Endothelial cell (in vitro differentiated cells): ENCODE measurements around the gene PRL. TPM values are rescaled to one million over a fixed set of nuclear protein-coding genes. Genes with fewer than 3 reads are reported as not detected.

Experiments used
- DNase-seq: peaks from one replicate; pipeline ENCODE4 v3.0.0; 2021; ENCODE audit warnings: low spot score
- H3K27ac Mint-ChIP-seq: one replicate; pipeline ENCODE4 v1.8.0; 2021; ENCODE audit warnings: mixed read lengths, inconsistent platforms; ENCODE audit not compliant: unreplicated experiment
- H3K27me3 Mint-ChIP-seq: one replicate; pipeline ENCODE4 v1.8.0; 2021; ENCODE audit warnings: mild to moderate bottlenecking, moderate library complexity, mixed read lengths, inconsistent platforms; ENCODE audit not compliant: unreplicated experiment
- H3K36me3 Mint-ChIP-seq: one replicate; pipeline ENCODE4 v1.8.0; 2021; ENCODE audit warnings: mild to moderate bottlenecking, low read depth, mixed read lengths, inconsistent platforms; ENCODE audit not compliant: unreplicated experiment
- H3K4me1 Mint-ChIP-seq: one replicate; pipeline ENCODE4 v1.8.0; 2021; ENCODE audit warnings: mild to moderate bottlenecking, mixed read lengths, inconsistent platforms; ENCODE audit not compliant: unreplicated experiment
- H3K4me3 Mint-ChIP-seq: one replicate; pipeline ENCODE4 v1.8.0; 2021; ENCODE audit warnings: mild to moderate bottlenecking, mixed read lengths, inconsistent platforms; ENCODE audit not compliant: unreplicated experiment
- H3K9me3 Mint-ChIP-seq: one replicate; pipeline ENCODE4 v1.8.0; 2021; ENCODE audit warnings: mixed read lengths, inconsistent platforms; ENCODE audit not compliant: unreplicated experiment
- total RNA-seq: library from RNA; stranded (reverse); fragmentation: NEBNext Ultra II Directional; extraction: Animal tissue kit (Norgen Biotek cat#: 25700); gene quantifications from one replicate; pipeline ENCODE4 v1.2.1, GENCODE V29; 2021; ENCODE audit not compliant: unreplicated experiment
- TF ChIP-seq, protein P1 (sequence below): fragments of 200-600 bp; sonication (generic); IDR thresholded peaks from one replicate; pipeline ENCODE4 v1.5.0; 2021; ENCODE audit warnings: antibody characterized with exemption; ENCODE audit not compliant: unreplicated experiment

Gene PRL
- total RNA-seq, 1 donor from 2014 or later, result not detected

GRCh38 chr6:22288721-22289120 lies 8.1 kb downstream of the PRL start:
- no peak overlapping the region for H3K4me3 Mint-ChIP-seq
- TF ChIP-seq, protein P1, sequence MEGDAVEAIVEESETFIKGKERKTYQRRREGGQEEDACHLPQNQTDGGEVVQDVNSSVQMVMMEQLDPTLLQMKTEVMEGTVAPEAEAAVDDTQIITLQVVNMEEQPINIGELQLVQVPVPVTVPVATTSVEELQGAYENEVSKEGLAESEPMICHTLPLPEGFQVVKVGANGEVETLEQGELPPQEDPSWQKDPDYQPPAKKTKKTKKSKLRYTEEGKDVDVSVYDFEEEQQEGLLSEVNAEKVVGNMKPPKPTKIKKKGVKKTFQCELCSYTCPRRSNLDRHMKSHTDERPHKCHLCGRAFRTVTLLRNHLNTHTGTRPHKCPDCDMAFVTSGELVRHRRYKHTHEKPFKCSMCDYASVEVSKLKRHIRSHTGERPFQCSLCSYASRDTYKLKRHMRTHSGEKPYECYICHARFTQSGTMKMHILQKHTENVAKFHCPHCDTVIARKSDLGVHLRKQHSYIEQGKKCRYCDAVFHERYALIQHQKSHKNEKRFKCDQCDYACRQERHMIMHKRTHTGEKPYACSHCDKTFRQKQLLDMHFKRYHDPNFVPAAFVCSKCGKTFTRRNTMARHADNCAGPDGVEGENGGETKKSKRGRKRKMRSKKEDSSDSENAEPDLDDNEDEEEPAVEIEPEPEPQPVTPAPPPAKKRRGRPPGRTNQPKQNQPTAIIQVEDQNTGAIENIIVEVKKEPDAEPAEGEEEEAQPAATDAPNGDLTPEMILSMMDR, result no peak
- H3K27ac Mint-ChIP-seq, result no peak overlapping the region
- H3K9me3 Mint-ChIP-seq, result no peaks in the 10 kb centered on the region
- H3K27me3 Mint-ChIP-seq, result peaks cover 1% of the 10 kb centered on the region
- DNase-seq, result no peak
- peaks cover 21% of the 10 kb centered on the region for H3K4me1 Mint-ChIP-seq
- H3K36me3 Mint-ChIP-seq, result no peaks in the 10 kb centered on the region

GRCh38 chr6:22284666-22285065 lies 12.2 kb downstream of the PRL start:
- TF ChIP-seq, protein P1, result no peak
- H3K4me3 Mint-ChIP-seq, result no peak overlapping the region
- no peak for DNase-seq
- peaks cover 1% of the 10 kb centered on the region for H3K27me3 Mint-ChIP-seq
- peaks cover 21% of the 10 kb centered on the region for H3K4me1 Mint-ChIP-seq
- no peak overlapping the region for H3K27ac Mint-ChIP-seq
- H3K9me3 Mint-ChIP-seq, result no peaks in the 10 kb centered on the region
- no peaks in the 10 kb centered on the region for H3K36me3 Mint-ChIP-seq

- Mint-ChIP-seq H3K27ac (no peak overlapping the region), H3K9me3 (no peaks in the 10 kb centered on the region), H3K36me3 (no peaks in the 10 kb centered on the region), H3K4me1 (peaks cover 21% of the 10 kb centered on the region), H3K4me3 (no peak overlapping the region), H3K27me3 (peaks cover 1% of the 10 kb centered on the region)
- DNase-seq, result no peak
- TF ChIP-seq, protein P1, result no peak
Observed at GRCh38 chr6:22281341-22282085, 15.3 kb downstream of the PRL start.

- no peaks in the 10 kb centered on the region for H3K36me3 Mint-ChIP-seq
Observed at GRCh38 chr6:22279427-22279826, 17.4 kb downstream of the PRL start.

DNA sequence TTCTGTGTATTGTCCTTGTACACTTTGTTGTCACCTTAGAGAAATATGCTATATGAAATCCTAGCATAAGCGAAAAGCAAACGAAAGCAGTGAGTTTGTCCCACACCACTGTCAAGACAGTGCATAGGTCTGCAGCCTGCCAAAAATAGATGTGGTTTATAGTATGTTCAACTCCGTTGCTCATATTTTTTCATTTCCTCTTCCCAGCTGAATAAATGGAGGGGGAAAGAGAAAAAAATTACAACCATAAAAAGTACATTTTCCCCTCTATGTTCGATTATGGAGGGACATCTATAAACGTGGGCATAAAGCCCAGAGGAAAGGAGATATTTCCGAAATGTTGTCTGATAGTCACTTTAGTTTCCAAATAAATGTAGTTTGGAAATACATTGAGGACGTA lies 25.8 kb downstream of the PRL start:
- Mint-ChIP-seq H3K4me3 (no peak overlapping the region), H3K4me1 (no peaks in the 10 kb centered on the region), H3K9me3 (no peaks in the 10 kb centered on the region), H3K27ac (no peak overlapping the region), H3K27me3 (no peaks in the 10 kb centered on the region), H3K36me3 (no peaks in the 10 kb centered on the region)
- TF ChIP-seq, protein P1, result no peak
- DNase-seq, result no peak

More at GRCh38 chr6:22279427-22279826, 17.4 kb downstream of the PRL start:
- no peak overlapping the region for H3K27ac Mint-ChIP-seq
- TF ChIP-seq, protein P1, result no peak
- DNase-seq, result no peak
- no peak overlapping the region for H3K4me3 Mint-ChIP-seq
- peaks cover 4% of the 10 kb centered on the region for H3K4me1 Mint-ChIP-seq
- no peaks in the 10 kb centered on the region for H3K9me3 Mint-ChIP-seq
- H3K27me3 Mint-ChIP-seq, result no peaks in the 10 kb centered on the region
